GM23338 (cell line): ENCODE results near the gene WDR20.

Experiments
- EZH2 ChIP-seq: fragments of 200-600 bp; sonication (generic); IDR thresholded peaks from one replicate; pipeline ENCODE4 v1.8.0; 2017; ENCODE audit warnings: antibody characterized with exemption, mild to moderate bottlenecking, low read depth; ENCODE audit not compliant: unreplicated experiment
- EZH2phosphoT487 ChIP-seq: fragments of 200-600 bp; sonication (generic); IDR thresholded peaks from one replicate; pipeline ENCODE4 v1.8.1; 2018; ENCODE audit warnings: antibody characterized with exemption; ENCODE audit not compliant: unreplicated experiment
- POLR2AphosphoS5 ChIP-seq: IDR thresholded peaks from 2 replicates; pipeline ENCODE4 v1.6.1; 2016; ENCODE audit warnings: antibody characterized with exemption, low read depth
- TF ChIP-seq, protein P1 (sequence below), 2 experiments: fragments of 200-600 bp in 1 of 2; sonication (generic) in 1 of 2; conservative IDR thresholded peaks; 2 replicates each; pipeline versions ENCODE4 v1.5.1 to v1.6.1; 2016 to 2017; ENCODE audit warnings: antibody characterized with exemption in 2 of 2, low read depth in 2 of 2, mild to moderate bottlenecking in 2 of 2, moderate library complexity in 1 of 2

DNA sequence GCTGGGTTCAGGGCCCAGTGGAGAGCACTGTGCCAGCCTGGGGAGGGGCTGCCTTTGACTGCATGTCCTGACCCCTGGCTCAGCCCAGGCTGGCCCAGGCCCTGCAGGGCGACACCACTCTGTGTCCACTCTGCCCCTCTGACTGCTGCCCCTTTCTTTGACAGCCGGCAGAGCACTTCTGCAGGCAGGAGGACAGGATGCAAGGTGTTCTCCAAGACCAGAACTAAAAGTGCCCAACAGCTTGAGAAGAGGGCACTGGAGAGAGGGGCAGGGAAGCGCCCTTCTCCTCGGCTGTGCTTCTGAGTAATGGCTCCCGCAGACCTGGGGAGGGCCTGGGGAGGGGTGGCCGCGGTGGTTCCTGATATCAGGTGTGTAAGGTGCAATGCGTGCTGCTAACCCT, 72.7 kb downstream of the WDR20 start:
- TF ChIP-seq, protein P1, sequence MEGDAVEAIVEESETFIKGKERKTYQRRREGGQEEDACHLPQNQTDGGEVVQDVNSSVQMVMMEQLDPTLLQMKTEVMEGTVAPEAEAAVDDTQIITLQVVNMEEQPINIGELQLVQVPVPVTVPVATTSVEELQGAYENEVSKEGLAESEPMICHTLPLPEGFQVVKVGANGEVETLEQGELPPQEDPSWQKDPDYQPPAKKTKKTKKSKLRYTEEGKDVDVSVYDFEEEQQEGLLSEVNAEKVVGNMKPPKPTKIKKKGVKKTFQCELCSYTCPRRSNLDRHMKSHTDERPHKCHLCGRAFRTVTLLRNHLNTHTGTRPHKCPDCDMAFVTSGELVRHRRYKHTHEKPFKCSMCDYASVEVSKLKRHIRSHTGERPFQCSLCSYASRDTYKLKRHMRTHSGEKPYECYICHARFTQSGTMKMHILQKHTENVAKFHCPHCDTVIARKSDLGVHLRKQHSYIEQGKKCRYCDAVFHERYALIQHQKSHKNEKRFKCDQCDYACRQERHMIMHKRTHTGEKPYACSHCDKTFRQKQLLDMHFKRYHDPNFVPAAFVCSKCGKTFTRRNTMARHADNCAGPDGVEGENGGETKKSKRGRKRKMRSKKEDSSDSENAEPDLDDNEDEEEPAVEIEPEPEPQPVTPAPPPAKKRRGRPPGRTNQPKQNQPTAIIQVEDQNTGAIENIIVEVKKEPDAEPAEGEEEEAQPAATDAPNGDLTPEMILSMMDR (conservative IDR thresholded peaks at IDR 0.05; ENCODE audit: low read depth in 2 of 2), result no peak
- TF ChIP-seq EZH2, result no peak
- TF ChIP-seq EZH2phosphoT487, result no peak
- TF ChIP-seq POLR2AphosphoS5, result no peak
